B cell (primary cell): ENCODE data around the gene MRPL16. TPM values are rescaled to one million over a fixed set of nuclear protein-coding genes. Genes with fewer than 3 reads are reported as not detected.
"Not testable (repeated sequence)": the region's sequence is repeated elsewhere in the genome, so short reads cannot be mapped to it uniquely, and the experiment has no call there.

Experiments used
- ATAC-seq: fragments of 200-7000 bp; cut with Tn5 transposase; one replicate; pipeline ENCODE4 v1.10.0; 2021; ENCODE audit warnings: low read depth, mild to moderate bottlenecking, moderate number of reproducible peaks, moderate library complexity
- CTCF ChIA-PET: fragments of 350-600 bp; sonication (Branson Sonifier 250); formaldehyde crosslinking; loops from one replicate; lab custom pipeline; 2021; ENCODE audit warnings: antibody characterized with exemption, inconsistent platforms; lab: Charles Lee
- POLR2A ChIA-PET: fragments of 350-600 bp; sonication (Branson Sonifier 250); formaldehyde crosslinking; loops from one replicate; lab custom pipeline; 2021; ENCODE audit warnings: antibody characterized with exemption; lab: Charles Lee
- DNase-seq: peaks from one replicate; pipeline ENCODE4 v3.0.0; 2013
- H2AFZ ChIP-seq: 2 replicates; pipeline ENCODE4 v1.6.1; 2012; ENCODE audit warnings: mild to moderate bottlenecking, low read depth, low read length; ENCODE audit not compliant: insufficient read depth, poor library complexity, severe bottlenecking
- H3K27ac ChIP-seq, 2 donors: 1 replicate in 1 of 2; 2 replicates in 1 of 2; pipeline ENCODE4 v1.5.1; 2012 to 2013; ENCODE audit warnings: low read length in 2 of 2, mild to moderate bottlenecking in 2 of 2, moderate library complexity in 1 of 2
- H3K27me3 ChIP-seq, 4 experiments: fragments of 200-600 bp in 1 of 4; sonication (generic) in 1 of 4; replicated peaks in 1 of 4; 1 replicate in 2 of 4; 2 replicates in 2 of 4; pipeline versions ENCODE4 v1.6.1 to v1.7.0; 2013 to 2016; ENCODE audit warnings: low read length in 3 of 4, mild to moderate bottlenecking in 2 of 4, mixed read lengths in 1 of 4, moderate library complexity in 1 of 4; ENCODE audit not compliant: insufficient read depth in 4 of 4, control insufficient read depth in 3 of 4; ENCODE audit errors: control extremely low read depth in 1 of 4
- H3K36me3 ChIP-seq, 2 experiments: replicated peaks in 1 of 2; 1 replicate in 1 of 2; 2 replicates in 1 of 2; pipeline versions ENCODE4 v1.6.1 to v1.7.1; 2013; ENCODE audit warnings: low read length in 1 of 2; ENCODE audit not compliant: insufficient read depth in 2 of 2, control insufficient read depth in 1 of 2; ENCODE audit errors: control extremely low read depth in 1 of 2, extremely low read depth in 1 of 2
- H3K4me1 ChIP-seq, 2 donors: fragments of 200-600 bp in 1 of 2; sonication (generic) in 1 of 2; 1 replicate in 1 of 2; 2 replicates in 1 of 2; pipeline versions ENCODE4 v1.5.1 to v1.6.1; 2013 to 2017; ENCODE audit warnings: low read length in 2 of 2; ENCODE audit not compliant: control insufficient read depth in 2 of 2, insufficient read depth in 2 of 2
- H3K4me2 ChIP-seq: replicated peaks from 2 replicates; pipeline ENCODE3; 2012; ENCODE audit warnings: mild to moderate bottlenecking, low read depth, low read length; ENCODE audit not compliant: poor library complexity, severe bottlenecking
- H3K4me3 ChIP-seq, 5 experiments: fragments of 200-600 bp in 1 of 5; sonication (generic) in 1 of 5; 1 replicate in 3 of 5; 2 replicates in 2 of 5; pipeline versions ENCODE4 v1.5.1 to v1.7.0; 2011 to 2016; ENCODE audit warnings: low read length in 4 of 5, mild to moderate bottlenecking in 4 of 5, low read depth in 2 of 5, control low read depth in 1 of 5, moderate library complexity in 1 of 5; ENCODE audit not compliant: insufficient read depth in 1 of 5; ENCODE audit errors: control extremely low read depth in 1 of 5, extremely low read depth in 1 of 5
- H3K79me2 ChIP-seq: fragments of 200-600 bp; sonication (generic); one replicate; pipeline ENCODE4 v1.6.0; 2016; ENCODE audit warnings: low read length; ENCODE audit not compliant: control insufficient read depth, insufficient read depth
- H3K9ac ChIP-seq: fragments of 200-600 bp; sonication (generic); 2 replicates; pipeline ENCODE4 v1.6.1; 2017; ENCODE audit warnings: mild to moderate bottlenecking, low read length, moderate library complexity
- H3K9me3 ChIP-seq, 3 donors: one replicate each; pipeline versions ENCODE4 v1.6.1 to v1.7.1; 2013; ENCODE audit warnings: low read length in 2 of 3; ENCODE audit not compliant: control insufficient read depth in 2 of 3, insufficient read depth in 1 of 3; ENCODE audit errors: control extremely low read depth in 1 of 3
- H4K20me1 ChIP-seq: 2 replicates; pipeline ENCODE4 v1.6.0; 2012; ENCODE audit warnings: mild to moderate bottlenecking, low read length; ENCODE audit not compliant: insufficient read depth, control insufficient read depth, poor library complexity, severe bottlenecking
- H3K27ac Mint-ChIP-seq: one replicate; pipeline ENCODE4 v1.8.0; 2021; ENCODE audit warnings: mixed read lengths
- H3K27me3 Mint-ChIP-seq: one replicate; pipeline ENCODE4 v1.8.0; 2021; ENCODE audit warnings: mixed read lengths
- H3K4me1 Mint-ChIP-seq: one replicate; pipeline ENCODE4 v1.8.0; 2021; ENCODE audit warnings: mixed read lengths
- H3K4me3 Mint-ChIP-seq: one replicate; pipeline ENCODE4 v1.8.0; 2021; ENCODE audit warnings: mixed read lengths
- H3K9me3 Mint-ChIP-seq: one replicate; pipeline ENCODE4 v1.8.0; 2022; ENCODE audit warnings: mixed read lengths; ENCODE audit not compliant: insufficient read depth
- CTCF ChIP-seq: fragments of 200-600 bp; IDR thresholded peaks from one replicate; pipeline ENCODE4 v1.8.0; 2022; ENCODE audit warnings: antibody characterized with exemption, mild to moderate bottlenecking
- EZH2 ChIP-seq: IDR thresholded peaks from 2 replicates; pipeline ENCODE4 v1.6.1; 2012; ENCODE audit warnings: borderline replicate concordance, low read depth, mild to moderate bottlenecking, moderate library complexity, low read length; ENCODE audit not compliant: insufficient read depth, poor library complexity, severe bottlenecking
- WGBS: methylation state at CpG from one replicate; pipeline ENCODE4 v1.1.5; 2013; ENCODE audit warnings: missing lambda C conversion rate; ENCODE audit not compliant: insufficient coverage; 5-methylcytosine and 5-hydroxymethylcytosine counted together
- intact Hi-C: fragments of 100-400 bp; cut with micrococcal nuclease; formaldehyde crosslinking; loops from one replicate; pipeline ENCODE4 v1.10.0; 2022
- polyA plus RNA-seq: library from polyadenylated mRNA; depleted of rRNA; stranded (reverse); fragments of >200 nt; gene quantifications from 2 replicates; pipeline ENCODE4 v1.2.3, GENCODE V29; 2012
- total RNA-seq, 2 donors: library from RNA; stranded (reverse); fragments of 120-200 nt in 1 of 2; gene quantifications; 1 replicate in 1 of 2; 2 replicates in 1 of 2; pipeline versions ENCODE4 v1.2.3 to v1.2.4, GENCODE V29; 2013 to 2022

Gene MRPL16
- total and polyA plus RNA-seq, 2 donors (not counting 1 experiment from before 2014, with no cell fraction given), result 38.3 to 41.0 TPM

GRCh38 chr11:59849551-59849950 lies 39.0 kb upstream of the MRPL16 start:
- H2AFZ ChIP-seq, H3K4me1 ChIP-seq, H3K27me3 ChIP-seq, POLR2A ChIA-PET, H3K4me2 ChIP-seq, H3K27ac Mint-ChIP-seq, H3K4me3 Mint-ChIP-seq, H3K9ac ChIP-seq, H3K36me3 ChIP-seq, CTCF ChIA-PET, ATAC-seq, DNase-seq, H3K4me1 Mint-ChIP-seq, H3K79me2 ChIP-seq, H3K4me3 ChIP-seq, intact Hi-C loops, H3K27ac ChIP-seq, H3K9me3 ChIP-seq, H3K9me3 Mint-ChIP-seq, H4K20me1 ChIP-seq: not testable (repeated sequence)
- no CpG with 5 or more reads among the region's 2 CpGs for WGBS
- H3K27me3 Mint-ChIP-seq, result peaks cover 19% of the 10 kb centered on the region

GRCh38 chr11:59849129-59849528 lies 38.6 kb upstream of the MRPL16 start:
- no peaks in the 10 kb centered on the region for H3K36me3 ChIP-seq

GRCh38 chr11:59848439-59848838 lies 37.9 kb upstream of the MRPL16 start:
- H3K4me1 ChIP-seq, H3K4me2 ChIP-seq, H2AFZ ChIP-seq, H3K4me1 Mint-ChIP-seq, H3K27me3 ChIP-seq, H3K9me3 Mint-ChIP-seq, H4K20me1 ChIP-seq, DNase-seq, intact Hi-C loops, H3K79me2 ChIP-seq, ATAC-seq, H3K9ac ChIP-seq, H3K4me3 Mint-ChIP-seq, H3K9me3 ChIP-seq, H3K4me3 ChIP-seq, H3K27ac Mint-ChIP-seq, POLR2A ChIA-PET, H3K36me3 ChIP-seq, CTCF ChIA-PET, H3K27ac ChIP-seq: not testable (repeated sequence)
- 100% methylated on average over 2 of the region's 6 CpGs for WGBS
- H3K27me3 Mint-ChIP-seq, result peaks cover 13% of the 10 kb centered on the region

More at GRCh38 chr11:59849129-59849528, 38.6 kb upstream of the MRPL16 start:
- CTCF ChIA-PET, result no interaction called here
- no peak overlapping the region for H3K27ac Mint-ChIP-seq
- peaks cover 15% of the 10 kb centered on the region for H3K27me3 Mint-ChIP-seq
- POLR2A ChIA-PET, result no interaction called here
- Histone ChIP-seq H3K27me3 (no peaks in the 10 kb centered on the region), H3K79me2 (no peaks in the 10 kb centered on the region), H3K4me3 (no peak overlapping the region), H3K4me1 (no peaks in the 10 kb centered on the region), H3K27ac (no peak overlapping the region), H3K9me3 (peaks cover 0 to 3% (median 0%) of the 10 kb centered on the region in 3 donors), H2AFZ (no peak overlapping the region), H3K4me2 (no peak overlapping the region), H4K20me1 (no peaks in the 10 kb centered on the region), H3K9ac (no peak overlapping the region)
- TF ChIP-seq CTCF (no peak), EZH2 (no peak)
- H3K4me3 Mint-ChIP-seq, result no peak overlapping the region
- DNase-seq, result no peak
- H3K4me1 Mint-ChIP-seq, result no peaks in the 10 kb centered on the region
- no peaks in the 10 kb centered on the region for H3K9me3 Mint-ChIP-seq
- intact Hi-C loops, result no loop called here
- no CpG with 5 or more reads among the region's 2 CpGs for WGBS
- no peak for ATAC-seq
